H9 (cell line): ENCODE data around the gene ZBTB25. TPM values are rescaled to one million over a fixed set of nuclear protein-coding genes. Genes with fewer than 3 reads are reported as not detected.

Experiments used
- DNase-seq: peaks from one replicate; pipeline ENCODE4 v3.0.0-alpha.2; 2017
- H2AFZ ChIP-seq: one replicate; pipeline ENCODE4 v1.6.1; 2013; ENCODE audit warnings: mild to moderate bottlenecking, low read length, control low read depth, moderate library complexity
- H2AK5ac ChIP-seq: 2 replicates; pipeline ENCODE4 v1.6.1; 2013; ENCODE audit warnings: low read length, control low read depth, mixed read lengths; ENCODE audit not compliant: insufficient read length
- H2BK120ac ChIP-seq: one replicate; pipeline ENCODE4 v1.6.1; 2013; ENCODE audit warnings: low read depth, mild to moderate bottlenecking, low read length, control low read depth, inconsistent platforms; ENCODE audit not compliant: poor library complexity, severe bottlenecking
- H2BK12ac ChIP-seq: 2 replicates; pipeline ENCODE4 v1.6.1; 2013; ENCODE audit warnings: low read length, control low read depth, mixed read lengths, low read depth; ENCODE audit not compliant: insufficient read length
- H2BK15ac ChIP-seq: 2 replicates; pipeline ENCODE4 v1.6.1; 2013; ENCODE audit warnings: low read depth, low read length, control low read depth
- H2BK20ac ChIP-seq: one replicate; pipeline ENCODE4 v1.6.1; 2013; ENCODE audit warnings: low read depth, mild to moderate bottlenecking, low read length, control low read depth, inconsistent platforms; ENCODE audit not compliant: poor library complexity, severe bottlenecking
- H2BK5ac ChIP-seq: 2 replicates; pipeline ENCODE4 v1.6.1; 2013; ENCODE audit warnings: low read length, control low read depth, mixed read lengths; ENCODE audit not compliant: insufficient read length
- H3K14ac ChIP-seq: 2 replicates; pipeline ENCODE4 v1.6.1; 2013; ENCODE audit warnings: low read length, control low read depth; ENCODE audit not compliant: insufficient read depth
- H3K18ac ChIP-seq: 2 replicates; pipeline ENCODE4 v1.6.1; 2013; ENCODE audit warnings: low read depth, mild to moderate bottlenecking, mixed read lengths, low read length, control low read depth; ENCODE audit not compliant: insufficient read length
- H3K23ac ChIP-seq: 2 replicates; pipeline ENCODE4 v1.6.1; 2013; ENCODE audit warnings: low read length, control low read depth, mixed read lengths, low read depth; ENCODE audit not compliant: insufficient read length
- H3K23me2 ChIP-seq: 2 replicates; pipeline ENCODE4 v1.6.1; 2013; ENCODE audit warnings: low read depth, mild to moderate bottlenecking, mixed read lengths, low read length, control low read depth; ENCODE audit not compliant: insufficient read length, poor library complexity, severe bottlenecking
- H3K27ac ChIP-seq: 2 replicates; pipeline ENCODE4 v1.5.1; 2013; ENCODE audit warnings: low read length, control low read depth, mixed read lengths, low read depth; ENCODE audit not compliant: insufficient read length
- H3K27me3 ChIP-seq: 2 replicates; pipeline ENCODE4 v1.6.1; 2013; ENCODE audit warnings: low read length, control low read depth, inconsistent platforms; ENCODE audit not compliant: insufficient read depth
- H3K4ac ChIP-seq: 2 replicates; pipeline ENCODE4 v1.6.1; 2013; ENCODE audit warnings: low read depth, mild to moderate bottlenecking, control low read depth, inconsistent platforms, low read length, moderate library complexity
- H3K4me1 ChIP-seq: 2 replicates; pipeline ENCODE4 v1.6.1; 2013; ENCODE audit warnings: low read length, control low read depth, inconsistent platforms; ENCODE audit not compliant: insufficient read depth
- H3K4me2 ChIP-seq: 2 replicates; pipeline ENCODE4 v1.6.1; 2013; ENCODE audit warnings: low read length, control low read depth, mixed read lengths; ENCODE audit not compliant: insufficient read length, insufficient read depth
- H3K56ac ChIP-seq: 2 replicates; pipeline ENCODE4 v1.6.1; 2013; ENCODE audit warnings: low read depth, mild to moderate bottlenecking, mixed read lengths, low read length, control low read depth; ENCODE audit not compliant: insufficient read length
- H3K79me1 ChIP-seq: 2 replicates; pipeline ENCODE4 v1.6.1; 2013; ENCODE audit warnings: low read depth, mild to moderate bottlenecking, moderate library complexity, low read length, control low read depth, inconsistent platforms; ENCODE audit not compliant: insufficient read depth, poor library complexity, severe bottlenecking
- H3K79me2 ChIP-seq: 2 replicates; pipeline ENCODE4 v1.6.1; 2013; ENCODE audit warnings: low read length, control low read depth, inconsistent platforms; ENCODE audit not compliant: insufficient read depth
- H3K9ac ChIP-seq: 2 replicates; pipeline ENCODE4 v1.6.1; 2013; ENCODE audit warnings: low read length, control low read depth, mixed read lengths; ENCODE audit not compliant: insufficient read length; ENCODE audit errors: extremely low read depth
- H3K9me3 ChIP-seq: one replicate; pipeline ENCODE4 v1.6.1; 2013; ENCODE audit warnings: low read depth, low read length, inconsistent platforms; ENCODE audit not compliant: control insufficient read depth
- H3T11ph ChIP-seq: one replicate; pipeline ENCODE4 v1.6.1; 2013; ENCODE audit warnings: mild to moderate bottlenecking, low read length, control low read depth, inconsistent platforms
- H4K20me1 ChIP-seq: one replicate; pipeline ENCODE4 v1.6.1; 2013; ENCODE audit not compliant: control insufficient read depth, insufficient read length, insufficient read depth
- H4K5ac ChIP-seq: 2 replicates; pipeline ENCODE4 v1.6.1; 2013; ENCODE audit warnings: low read depth, mild to moderate bottlenecking, mixed read lengths, low read length, control low read depth; ENCODE audit not compliant: insufficient read length
- H4K8ac ChIP-seq: replicated peaks from 2 replicates; pipeline ENCODE4 v1.6.1; 2013; ENCODE audit warnings: low read length, control low read depth, mixed read lengths, low read depth; ENCODE audit not compliant: insufficient read length
- H4K91ac ChIP-seq: 2 replicates; pipeline ENCODE4 v1.6.1; 2013; ENCODE audit warnings: low read depth, mild to moderate bottlenecking, moderate library complexity, mixed read lengths, low read length, control low read depth; ENCODE audit not compliant: insufficient read length
- H3K27ac Mint-ChIP-seq, 3 experiments: 2 replicates in 2 of 3; 3 replicates in 1 of 3; pipeline ENCODE4 v1.8.0; 2020 to 2021; ENCODE audit warnings: mixed read lengths in 3 of 3, mild to moderate bottlenecking in 1 of 3, moderate library complexity in 1 of 3
- H3K27me3 Mint-ChIP-seq: 2 replicates; pipeline ENCODE4 v1.8.0; 2021; ENCODE audit warnings: low read depth, mild to moderate bottlenecking, moderate library complexity, mixed read lengths
- H3K36me3 Mint-ChIP-seq, 3 experiments: 2 replicates in 2 of 3; 3 replicates in 1 of 3; pipeline ENCODE4 v1.8.0; 2020 to 2021; ENCODE audit warnings: low read depth in 3 of 3, mixed read lengths in 3 of 3; ENCODE audit not compliant: insufficient read depth in 1 of 3
- H3K4me1 Mint-ChIP-seq, 2 experiments: 2 replicates each; pipeline ENCODE4 v1.8.0; 2020; ENCODE audit warnings: mixed read lengths in 2 of 2
- H3K4me3 Mint-ChIP-seq, 2 experiments: 2 replicates in 1 of 2; 3 replicates in 1 of 2; pipeline ENCODE4 v1.8.0; 2020 to 2021; ENCODE audit warnings: mild to moderate bottlenecking in 2 of 2, mixed read lengths in 2 of 2, moderate library complexity in 1 of 2
- H3K9me3 Mint-ChIP-seq, 2 experiments: 2 replicates in 1 of 2; 3 replicates in 1 of 2; pipeline ENCODE4 v1.8.0; 2020; ENCODE audit warnings: mild to moderate bottlenecking in 2 of 2, mixed read lengths in 2 of 2, moderate library complexity in 1 of 2
- CTCF ChIP-seq: fragments of 200-600 bp; sonication (generic); conservative IDR thresholded peaks from 3 replicates; pipeline ENCODE4 v1.8.0; 2021; ENCODE audit warnings: antibody characterized with exemption, mild to moderate bottlenecking
- WGBS: extraction: QIAGEN DNeasy Blood & Tissue Kit; methylation state at CpG from one replicate; pipeline ENCODE4 v1.1.7; 2013; ENCODE audit warnings: missing lambda C conversion rate, low lambda C conversion rate, mixed read lengths; ENCODE audit not compliant: insufficient read length; ENCODE audit errors: extremely low coverage; 5-methylcytosine and 5-hydroxymethylcytosine counted together
- total RNA-seq: library from RNA; stranded (reverse); gene quantifications from 2 replicates; pipeline ENCODE4 v1.2.1, GENCODE V29; 2021

ZBTB25 gene
- total RNA-seq, 1 experiment from 2014 or later = 8.2 TPM

- no peak for DNase-seq
- H3K79me1 ChIP-seq = no peaks in the 10 kb centered on the region
- no peak overlapping the region for H3K18ac ChIP-seq
- H3K27ac Mint-ChIP-seq = peak overlapping the region in 2 of 3 experiments; percentile 46 to 51; a peak in 1 of 7 replicates
- H2BK120ac ChIP-seq = no peak overlapping the region
- no peak overlapping the region for H2AK5ac ChIP-seq
- H3K9ac ChIP-seq = peak overlapping the region; percentile 52
- H4K5ac ChIP-seq = no peak overlapping the region
- H2BK12ac ChIP-seq = no peak overlapping the region
- no peak overlapping the region for H3K4ac ChIP-seq
- peak overlapping the region; percentile 12 to 40; a peak in 3 of 5 replicates for H3K4me3 Mint-ChIP-seq
- no peak overlapping the region for H3K14ac ChIP-seq
- H3K27me3 Mint-ChIP-seq = peaks cover 2% of the 10 kb centered on the region
- H3T11ph ChIP-seq = no peak overlapping the region
- H4K20me1 ChIP-seq = no peaks in the 10 kb centered on the region
- H3K4me1 ChIP-seq = no peaks in the 10 kb centered on the region
- no peak overlapping the region for H2BK15ac ChIP-seq
- H3K27me3 ChIP-seq = no peaks in the 10 kb centered on the region
- H2BK20ac ChIP-seq = no peak overlapping the region
- TF ChIP-seq CTCF = no peak
- peaks cover 24 to 26% of the 10 kb centered on the region in 2 experiments for H3K9me3 Mint-ChIP-seq
- no peak overlapping the region for H3K27ac ChIP-seq
- peaks cover 6% of the 10 kb centered on the region for H3K23me2 ChIP-seq
- no peak overlapping the region for H4K91ac ChIP-seq
- no peak overlapping the region for H3K23ac ChIP-seq
- H3K79me2 ChIP-seq = no peaks in the 10 kb centered on the region
- no peak overlapping the region for H2BK5ac ChIP-seq
- H4K8ac ChIP-seq = no peak overlapping the region
- no peak overlapping the region for H2AFZ ChIP-seq
- peaks cover 21 to 26% (median 21%) of the 10 kb centered on the region in 3 experiments; a peak in 6 of 7 replicates for H3K36me3 Mint-ChIP-seq
- no peak overlapping the region for H3K56ac ChIP-seq
- peak overlapping the region; percentile 66 for H3K4me2 ChIP-seq
- no peaks in the 10 kb centered on the region for H3K9me3 ChIP-seq
- no CpG with 5 or more reads among the region's 61 CpGs for WGBS
- peaks cover 40 to 42% of the 10 kb centered on the region in 2 experiments for H3K4me1 Mint-ChIP-seq
Measured at GRCh38 chr14:64541972-64542835, 38.6 kb upstream of the ZBTB25 start.
